CD4-positive, alpha-beta T cell treated with Interleukin-10 for 1 hour (primary cell): ENCODE measurements around the gene AP4B1.
A peak's percentile ranks its signal among the peaks of the same experiment; 100 is the strongest.

Source experiments
- DNase-seq: peaks from one replicate; pipeline ENCODE4 v3.0.0-alpha.2; 2020

The AP4B1 gene

DNA sequence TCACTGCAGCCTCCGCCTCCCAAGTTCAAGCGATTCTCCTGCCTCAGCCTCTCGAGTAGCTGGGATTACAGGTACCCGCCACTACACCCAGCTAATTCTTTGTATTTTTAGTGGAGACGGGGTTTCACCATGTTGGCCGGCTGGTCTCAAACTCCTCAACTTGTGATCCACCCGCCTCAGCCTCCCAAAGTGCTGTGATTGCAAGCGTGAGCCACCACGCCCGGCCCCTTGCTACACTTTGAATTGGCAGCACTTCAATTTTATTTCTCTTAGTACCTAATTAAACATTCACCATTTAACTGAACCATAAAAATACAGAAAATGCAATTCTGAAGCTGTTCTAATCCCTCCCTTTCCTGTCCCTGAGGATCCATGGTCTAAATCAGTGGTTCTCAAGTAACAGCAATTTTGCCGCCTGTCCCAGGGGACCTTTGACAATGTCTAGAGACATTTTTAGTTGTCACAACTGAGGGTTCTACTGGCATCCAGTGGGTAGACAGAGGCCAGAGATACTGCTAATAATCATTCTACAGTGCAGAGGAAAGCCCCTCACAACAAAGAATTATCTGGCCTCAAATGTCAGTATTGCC lies 12.9 kb downstream of the AP4B1 start:
- DNase-seq, result no peak

- DNase-seq, result no peak
Measured at GRCh38 chr1:113890816-113891215, 13.8 kb downstream of the AP4B1 start.

DNA sequence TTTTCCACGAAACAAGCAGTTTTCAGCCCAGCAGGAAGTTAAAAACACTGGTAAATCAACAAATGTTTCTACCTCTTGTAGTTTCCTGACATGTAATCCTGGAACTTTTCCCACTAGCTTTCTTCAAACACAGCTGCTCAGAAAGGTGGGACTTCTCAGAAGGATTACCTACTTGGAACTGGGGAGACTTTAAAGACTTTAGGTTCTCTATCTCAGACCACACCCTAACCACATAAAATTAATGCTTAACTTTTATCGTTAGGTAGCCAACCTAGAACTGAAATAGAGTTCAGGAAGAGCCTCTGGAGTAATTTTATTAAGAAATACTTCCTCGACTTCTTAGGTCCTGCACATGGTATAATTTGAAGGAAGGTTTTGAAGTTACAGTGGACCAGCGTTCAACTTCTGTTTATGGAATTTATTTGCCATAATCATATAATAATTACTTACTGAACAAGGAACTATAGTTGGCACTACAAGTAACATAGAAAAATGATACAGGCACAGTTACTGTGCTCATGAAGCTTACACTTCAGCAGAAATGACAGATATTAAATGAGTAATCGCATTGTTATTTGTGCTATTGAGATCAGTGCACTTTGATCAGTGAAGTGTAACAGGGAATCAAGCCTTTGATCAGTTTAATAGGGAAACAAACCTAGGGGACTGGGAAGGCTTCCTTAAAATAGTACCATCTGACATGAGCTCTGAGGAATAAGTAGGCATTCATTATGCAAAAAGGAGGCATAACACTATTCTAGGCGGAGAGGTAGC lies 17.0 kb downstream of the AP4B1 start, which contains the start of gene BCL2L15:
Gene BCL2L15 (minus strand): TSS at position 180 of the 774 bp plus-strand sequence. CDS start 206 bp downstream, outside the sequence.
- no peak for DNase-seq

DNA sequence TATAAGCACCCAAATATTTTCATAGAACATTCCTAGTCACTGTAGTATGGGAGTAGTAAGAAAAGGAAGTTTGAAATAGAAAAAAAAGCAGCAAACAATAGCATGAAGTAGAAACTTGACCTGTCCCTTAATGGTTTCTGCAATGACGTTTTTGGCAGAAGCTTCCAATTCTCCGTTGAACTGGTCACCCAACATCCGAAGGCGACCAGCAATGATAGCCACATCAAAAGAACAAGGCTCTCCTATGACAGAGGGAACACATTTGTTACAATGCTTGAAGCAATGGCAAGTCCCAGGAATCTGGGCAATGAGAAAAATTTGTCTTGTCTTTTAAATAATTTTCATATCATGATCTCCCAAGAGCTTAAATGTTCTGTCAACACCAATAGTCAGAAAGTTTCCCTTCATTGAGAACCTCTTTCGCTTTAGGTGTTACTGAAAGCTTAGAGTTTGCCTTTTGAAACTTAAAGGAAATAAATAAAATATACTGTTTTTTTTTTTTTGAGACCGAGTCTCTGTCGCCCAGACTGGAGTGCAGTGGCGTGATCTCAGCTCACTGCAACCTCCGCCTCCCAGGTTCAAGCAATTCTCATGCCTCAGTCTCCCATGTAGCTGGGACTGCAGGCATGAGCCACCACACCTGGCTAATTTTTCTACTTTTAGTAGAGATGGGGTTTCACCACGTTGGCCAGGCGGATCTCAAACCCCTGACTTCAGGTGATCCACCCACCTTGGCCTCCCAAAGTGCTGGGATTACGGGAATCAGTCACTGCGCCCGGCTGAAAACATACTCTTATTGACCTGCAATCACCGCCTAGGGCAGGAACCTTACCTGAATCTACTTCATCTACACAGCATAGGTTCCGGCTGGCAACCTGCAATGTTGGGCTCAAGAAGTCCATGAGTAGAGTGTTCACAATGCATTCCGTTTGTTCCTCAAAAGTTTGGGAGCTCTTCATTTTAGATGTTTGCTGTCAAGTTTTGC lies 17.9 kb downstream of the AP4B1 start:
- DNase-seq, result no peak

DNA sequence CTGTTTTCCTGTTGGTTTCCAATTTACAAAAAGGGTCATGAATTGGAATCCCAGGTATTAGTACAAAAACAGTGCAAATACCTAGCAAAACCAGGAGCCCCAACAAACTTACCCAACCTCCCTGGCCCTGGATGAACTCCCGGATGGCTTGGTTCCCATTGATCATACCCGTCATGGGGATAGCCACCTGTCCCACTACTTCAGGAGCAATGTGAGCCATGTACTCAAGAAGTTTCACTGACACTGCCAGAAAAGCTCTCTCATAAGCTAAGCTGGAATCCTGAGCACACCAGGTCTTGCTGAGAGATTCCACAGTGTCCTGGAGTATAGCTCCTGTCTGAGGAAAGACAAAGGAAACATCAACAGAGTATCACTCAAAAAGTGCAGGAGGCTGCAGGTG lies 22.9 kb downstream of the AP4B1 start:
- DNase-seq, result no peak

DNA sequence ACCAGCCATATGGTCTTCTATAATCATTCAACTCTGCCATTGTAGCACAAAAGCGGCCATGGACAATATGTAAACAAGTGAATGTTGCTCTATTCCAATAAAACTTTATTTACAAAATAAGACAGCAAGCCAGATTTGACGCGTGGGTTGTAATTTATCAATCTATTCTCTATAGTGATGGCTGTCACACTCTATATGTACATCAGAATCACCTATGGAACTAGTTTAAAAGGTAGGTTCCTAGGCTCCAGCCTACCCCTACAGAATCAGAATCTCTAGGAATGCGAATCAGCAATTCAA lies 24.9 kb downstream of the AP4B1 start:
- DNase-seq, result no peak

DNA sequence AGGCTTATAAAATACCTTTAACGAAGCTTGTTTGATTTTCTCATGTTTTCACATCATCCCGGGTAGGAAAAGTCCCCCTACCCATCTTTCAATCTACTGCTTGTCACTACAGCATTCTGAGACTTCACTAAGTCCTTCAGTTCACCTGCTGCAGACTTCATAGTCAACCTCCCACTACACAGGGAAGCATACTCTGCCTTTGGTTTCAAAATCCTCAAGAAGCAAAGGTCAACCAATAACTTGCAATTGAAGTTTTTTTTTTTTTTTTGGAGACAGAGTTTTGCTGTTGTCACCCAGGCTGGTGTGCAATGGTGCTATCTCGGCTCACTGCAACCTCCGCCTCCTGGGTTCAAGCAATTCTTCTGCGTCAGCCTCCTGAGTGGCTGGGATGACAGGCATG lies 28.4 kb downstream of the AP4B1 start:
- DNase-seq, result no peak

DNA sequence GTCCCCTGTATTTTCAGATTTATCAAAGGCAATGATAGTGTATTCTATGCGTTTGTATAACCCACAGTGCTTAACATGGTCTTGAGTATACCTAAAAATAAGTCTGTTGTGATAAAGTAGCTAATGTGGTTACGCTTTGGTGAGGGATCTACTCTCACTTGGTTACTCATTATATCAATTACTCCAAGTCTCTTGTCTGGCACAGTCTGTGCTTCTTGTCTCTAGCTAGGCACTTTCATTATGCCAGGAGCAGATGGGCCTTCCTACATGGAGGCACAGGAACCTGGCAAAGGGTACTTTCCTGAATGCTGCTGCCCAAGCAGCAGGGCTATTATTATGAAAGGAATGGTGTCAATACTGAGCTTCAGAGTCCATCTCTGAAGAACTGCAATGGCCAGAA lies 28.9 kb downstream of the AP4B1 start:
- DNase-seq, result no peak

DNA sequence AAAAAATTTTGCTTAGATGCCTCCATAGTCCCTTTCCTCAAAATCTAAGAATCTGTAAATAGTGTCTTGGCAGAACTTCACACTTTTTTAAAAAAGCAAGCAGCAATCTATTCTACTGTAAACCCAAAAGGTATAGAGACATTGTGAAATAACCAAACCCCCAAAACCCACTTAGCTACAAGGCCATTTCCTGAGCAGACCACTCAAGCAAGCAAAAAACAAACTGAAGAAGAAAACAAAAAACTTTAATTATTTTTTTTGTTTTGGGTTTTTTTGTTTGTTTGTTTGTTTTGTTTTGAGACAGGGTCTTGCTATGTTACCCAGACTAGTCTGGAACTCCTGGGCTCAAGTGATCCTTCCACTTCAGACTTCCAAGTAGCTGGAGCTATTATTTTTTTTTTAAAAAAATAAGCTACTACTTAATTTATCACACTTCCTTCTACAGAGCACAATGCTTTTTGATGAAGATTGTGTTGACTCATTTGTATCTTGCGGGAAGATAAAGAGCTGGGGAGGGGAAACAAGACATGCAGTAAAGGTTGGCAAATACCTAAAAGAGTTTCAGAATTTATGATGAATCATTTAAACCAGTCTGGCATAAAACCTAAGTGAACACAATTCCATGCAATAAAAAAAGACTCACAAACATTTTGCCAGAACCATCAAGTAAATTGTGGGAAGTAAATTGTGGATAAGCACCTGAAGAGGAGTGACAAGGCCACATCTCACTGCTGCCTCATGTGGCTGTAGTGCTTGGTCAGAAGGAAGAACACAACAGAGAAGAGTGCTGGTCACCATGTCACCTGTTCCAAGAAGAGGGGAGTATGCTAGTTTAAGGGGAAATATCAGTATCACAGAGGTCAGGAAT lies 30.4 kb downstream of the AP4B1 start:
- DNase-seq, result peak; percentile 44

DNA sequence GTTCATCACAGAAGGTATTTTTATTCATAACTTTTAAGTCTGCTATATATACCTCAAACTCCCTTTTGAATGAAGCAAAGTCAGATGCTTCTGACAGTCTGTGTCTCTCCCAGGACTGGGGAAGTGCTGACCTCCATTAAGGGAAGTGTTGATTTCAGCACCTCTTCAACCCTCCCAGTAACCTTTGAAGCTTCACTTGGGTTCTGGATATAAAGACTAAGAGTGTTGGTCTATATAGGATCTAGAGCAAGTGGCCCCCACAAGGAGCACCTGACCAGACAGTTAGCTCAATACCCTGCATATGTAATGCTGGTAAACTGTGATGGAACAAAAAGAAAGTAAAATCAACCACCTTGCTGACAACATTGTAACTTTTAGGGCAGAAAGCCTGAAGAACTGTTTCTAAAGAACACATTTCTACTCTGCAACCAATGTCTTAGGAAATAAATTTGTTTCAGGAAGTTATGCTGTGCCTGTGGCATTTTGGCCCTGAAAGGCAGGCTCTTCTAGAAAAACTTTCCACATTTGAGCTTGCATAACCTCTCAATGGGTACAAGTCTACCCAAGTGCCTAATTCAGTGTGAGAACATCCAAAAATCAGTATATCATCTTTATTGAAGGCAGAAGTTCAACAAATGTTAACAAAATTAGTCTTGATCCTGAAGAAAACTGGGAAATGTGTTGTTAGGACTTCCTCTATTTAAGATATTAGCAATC lies 32.2 kb downstream of the AP4B1 start:
- DNase-seq, result peak; percentile 38

GRCh38 chr1:113871597-113872113 lies 32.9 kb downstream of the AP4B1 start, which contains the start of gene PTPN22:
TSS of gene PTPN22 (minus strand) at chr1:113871712.
- DNase-seq, result peak; percentile 89

- peak; percentile 41 for DNase-seq
Measured at GRCh38 chr1:113870778-113871177, 33.8 kb downstream of the AP4B1 start.

GRCh38 chr1:113868387-113869083 lies 36.1 kb downstream of the AP4B1 start:
- no peak for DNase-seq

DNA sequence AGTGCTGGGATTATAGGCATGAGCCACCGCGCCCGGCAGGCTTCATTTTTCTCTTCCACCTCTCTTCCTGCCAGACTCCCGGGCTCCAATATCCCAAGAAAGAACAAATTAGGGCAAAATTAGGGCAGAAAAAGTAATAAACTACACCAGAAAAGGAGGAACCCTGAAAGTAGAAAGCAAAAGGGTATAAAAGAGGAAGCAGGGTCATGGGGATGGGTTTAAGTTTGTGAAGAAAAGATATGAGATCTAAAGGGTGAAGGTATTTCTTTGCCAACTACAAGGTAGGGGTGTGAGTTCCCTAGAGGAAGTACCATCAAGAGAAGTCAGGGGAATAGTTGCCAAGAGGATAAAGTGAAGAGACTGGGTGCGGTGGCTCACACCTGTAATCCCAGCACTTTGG lies 43.0 kb downstream of the AP4B1 start:
- DNase-seq, result no peak

DNA sequence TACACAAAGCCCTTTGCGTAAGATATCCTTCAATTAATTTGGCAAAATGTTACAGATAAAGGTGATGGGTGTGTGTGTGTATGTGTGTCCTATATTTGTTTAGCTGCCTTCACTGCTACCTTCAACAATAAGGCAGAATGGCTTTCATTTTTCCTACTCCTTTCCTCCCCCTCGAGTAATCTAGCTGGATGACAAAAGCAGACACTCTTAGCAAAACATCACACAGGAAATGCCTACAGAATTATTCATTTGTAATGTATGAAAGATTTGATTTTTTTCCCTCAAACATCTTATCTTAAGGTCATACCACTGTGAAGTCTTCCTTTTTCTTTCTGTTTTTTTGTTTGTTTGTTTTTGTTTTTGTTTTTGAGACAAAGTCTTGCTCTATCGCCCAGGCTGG lies 43.7 kb downstream of the AP4B1 start:
- DNase-seq, result no peak

DNA sequence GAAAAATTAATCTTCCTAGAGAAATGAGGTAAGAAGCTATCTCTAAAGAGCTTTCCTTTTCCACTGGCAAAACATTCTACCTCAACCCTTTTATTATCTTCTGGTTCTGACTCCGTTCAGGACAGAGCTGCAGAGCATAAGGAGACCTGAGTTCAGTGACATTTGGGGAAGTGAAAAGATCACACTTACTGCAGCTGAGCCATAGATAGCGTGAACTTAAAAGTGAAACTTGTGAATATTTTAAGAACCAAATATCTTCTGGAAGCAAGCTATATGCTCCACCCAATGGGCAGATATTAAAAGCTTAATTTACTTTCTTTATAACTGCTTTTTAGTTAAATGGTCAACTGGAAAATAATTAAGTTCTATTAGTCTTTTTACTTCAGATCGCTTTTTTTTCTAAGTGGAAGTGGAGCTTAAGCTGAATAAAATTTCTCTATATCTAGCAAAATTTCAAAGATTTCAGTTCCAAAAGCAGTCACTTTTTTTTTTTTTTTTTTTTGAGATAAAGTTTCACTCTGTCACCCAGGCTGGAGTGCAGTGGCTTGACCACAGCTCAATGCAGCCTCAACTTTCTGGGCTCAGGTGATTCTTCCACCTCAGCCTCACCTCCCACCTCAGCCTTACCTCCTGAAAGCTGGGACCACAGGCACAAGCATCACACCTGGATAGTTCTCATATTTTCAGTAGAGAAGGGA lies 45.0 kb downstream of the AP4B1 start:
- peak; percentile 28 for DNase-seq

DNA sequence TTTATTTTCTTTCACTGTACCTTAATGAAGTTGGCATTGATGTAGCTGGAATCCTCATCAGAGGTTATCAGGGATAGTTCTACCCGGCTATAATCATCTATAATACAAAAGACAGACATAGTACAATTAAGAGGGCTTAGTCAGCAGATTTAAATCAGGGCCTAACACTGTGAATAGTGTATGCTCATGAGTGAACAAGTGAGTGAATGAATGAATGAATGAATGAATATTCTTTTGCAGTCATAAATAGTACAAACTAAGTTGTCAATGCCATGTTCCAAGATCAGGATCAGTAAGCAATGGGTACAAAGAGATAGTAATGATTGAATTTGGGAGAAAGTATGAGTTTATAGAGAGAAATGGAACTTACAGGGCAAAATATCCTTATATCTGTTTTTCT lies 45.6 kb downstream of the AP4B1 start:
- DNase-seq, result no peak

DNA sequence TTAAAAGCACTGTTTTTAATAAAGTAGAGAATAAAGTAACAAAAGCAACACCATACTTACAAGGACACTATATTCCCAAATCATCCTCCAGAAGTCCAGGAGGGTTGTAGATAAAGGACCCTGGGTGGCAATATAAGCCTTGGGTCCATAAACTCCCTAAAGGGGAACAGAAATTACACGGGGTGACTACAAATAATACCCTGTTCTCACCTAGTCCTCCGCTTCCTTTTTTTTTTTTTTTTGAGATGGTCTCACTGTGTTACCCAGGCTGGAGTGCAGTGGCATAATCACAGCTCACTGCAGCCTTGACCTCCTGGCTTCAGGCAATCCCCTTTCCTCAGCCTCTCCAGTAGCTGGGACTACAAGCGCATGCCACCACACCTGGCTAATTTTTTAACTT lies 46.2 kb downstream of the AP4B1 start:
- no peak for DNase-seq

GRCh38 chr1:113857776-113858175 lies 46.8 kb downstream of the AP4B1 start:
- DNase-seq, result no peak

GRCh38 chr1:113856401-113856790 lies 48.2 kb downstream of the AP4B1 start:
- DNase-seq, result no peak
